Measurements from ENCODE around the gene ITLN1.
"Not testable (repeated sequence)": the region's sequence is repeated elsewhere in the genome, so short reads cannot be mapped to it uniquely, and the experiment has no call there.

GRCh38 chr1:160900683-160901082 lies 15.7 kb upstream of the ITLN1 start:
- not testable (repeated sequence) for TF ChIP-seq ZNF18, ZNF2 (tag by site-specific recombination; IDR thresholded peaks at IDR 0.05)
